Neural crest cell (in vitro differentiated cells): Measurements from ENCODE around the gene MYL2. TPM values are rescaled to one million over a fixed set of nuclear protein-coding genes. Genes with fewer than 3 reads are reported as not detected.

ENCODE experiments used
- DNase-seq: peaks from one replicate; pipeline ENCODE4 v3.0.0; 2021; ENCODE audit warnings: low read depth, mixed read lengths, low spot score
- H3K27ac Mint-ChIP-seq: one replicate; pipeline ENCODE4 v1.8.0; 2021; ENCODE audit warnings: mild to moderate bottlenecking, mixed read lengths; ENCODE audit not compliant: unreplicated experiment
- H3K27me3 Mint-ChIP-seq: 2 replicates; pipeline ENCODE4 v1.8.0; 2021; ENCODE audit warnings: low read depth, mild to moderate bottlenecking, mixed read lengths
- H3K36me3 Mint-ChIP-seq: 2 replicates; pipeline ENCODE4 v1.8.0; 2021; ENCODE audit warnings: low read depth, mild to moderate bottlenecking, mixed read lengths
- H3K4me1 Mint-ChIP-seq: 2 replicates; pipeline ENCODE4 v1.8.0; 2021; ENCODE audit warnings: mixed read lengths
- H3K4me3 Mint-ChIP-seq: one replicate; pipeline ENCODE4 v1.8.0; 2021; ENCODE audit warnings: mild to moderate bottlenecking, mixed read lengths
- H3K9me3 Mint-ChIP-seq: 2 replicates; pipeline ENCODE4 v1.8.0; 2021; ENCODE audit warnings: mixed read lengths
- total RNA-seq: library from RNA; stranded (reverse); gene quantifications from 2 replicates; pipeline ENCODE4 v1.2.1, GENCODE V29; 2021
- TF ChIP-seq, protein P1 (sequence below): fragments of 200-600 bp; sonication (generic); conservative IDR thresholded peaks from 2 replicates; pipeline ENCODE4 v1.5.0; 2021; ENCODE audit warnings: antibody characterized with exemption, mild to moderate bottlenecking

MYL2 gene
- total RNA-seq, 1 donor from 2014 or later = not detected

DNA sequence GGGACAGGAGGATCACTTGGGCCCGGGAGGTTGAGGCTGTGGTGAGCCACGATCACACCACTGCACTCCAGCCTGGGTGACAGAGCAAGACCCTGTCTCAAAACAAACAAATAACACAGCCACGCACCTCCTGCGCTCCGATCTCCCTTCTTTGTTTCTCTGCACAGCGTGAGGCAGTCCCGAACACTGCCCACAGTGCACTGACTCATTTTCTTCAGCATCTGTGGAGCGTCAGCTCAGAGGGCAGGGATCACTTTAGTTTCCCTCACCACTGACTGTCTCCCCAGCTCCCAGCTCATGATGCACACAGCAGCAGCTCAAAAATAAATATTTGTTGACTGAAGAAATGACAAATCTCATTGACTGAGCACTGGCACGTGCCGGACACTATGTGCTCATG lies 883 bp upstream of the MYL2 start:
- peaks cover 44% of the 10 kb centered on the region for H3K27me3 Mint-ChIP-seq
- no peaks in the 10 kb centered on the region for H3K4me1 Mint-ChIP-seq
- DNase-seq = no peak
- TF ChIP-seq, protein P1, sequence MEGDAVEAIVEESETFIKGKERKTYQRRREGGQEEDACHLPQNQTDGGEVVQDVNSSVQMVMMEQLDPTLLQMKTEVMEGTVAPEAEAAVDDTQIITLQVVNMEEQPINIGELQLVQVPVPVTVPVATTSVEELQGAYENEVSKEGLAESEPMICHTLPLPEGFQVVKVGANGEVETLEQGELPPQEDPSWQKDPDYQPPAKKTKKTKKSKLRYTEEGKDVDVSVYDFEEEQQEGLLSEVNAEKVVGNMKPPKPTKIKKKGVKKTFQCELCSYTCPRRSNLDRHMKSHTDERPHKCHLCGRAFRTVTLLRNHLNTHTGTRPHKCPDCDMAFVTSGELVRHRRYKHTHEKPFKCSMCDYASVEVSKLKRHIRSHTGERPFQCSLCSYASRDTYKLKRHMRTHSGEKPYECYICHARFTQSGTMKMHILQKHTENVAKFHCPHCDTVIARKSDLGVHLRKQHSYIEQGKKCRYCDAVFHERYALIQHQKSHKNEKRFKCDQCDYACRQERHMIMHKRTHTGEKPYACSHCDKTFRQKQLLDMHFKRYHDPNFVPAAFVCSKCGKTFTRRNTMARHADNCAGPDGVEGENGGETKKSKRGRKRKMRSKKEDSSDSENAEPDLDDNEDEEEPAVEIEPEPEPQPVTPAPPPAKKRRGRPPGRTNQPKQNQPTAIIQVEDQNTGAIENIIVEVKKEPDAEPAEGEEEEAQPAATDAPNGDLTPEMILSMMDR = no peak
- H3K4me3 Mint-ChIP-seq = no peak overlapping the region
- no peak overlapping the region for H3K27ac Mint-ChIP-seq
- no peaks in the 10 kb centered on the region for H3K36me3 Mint-ChIP-seq
- no peaks in the 10 kb centered on the region for H3K9me3 Mint-ChIP-seq

DNA sequence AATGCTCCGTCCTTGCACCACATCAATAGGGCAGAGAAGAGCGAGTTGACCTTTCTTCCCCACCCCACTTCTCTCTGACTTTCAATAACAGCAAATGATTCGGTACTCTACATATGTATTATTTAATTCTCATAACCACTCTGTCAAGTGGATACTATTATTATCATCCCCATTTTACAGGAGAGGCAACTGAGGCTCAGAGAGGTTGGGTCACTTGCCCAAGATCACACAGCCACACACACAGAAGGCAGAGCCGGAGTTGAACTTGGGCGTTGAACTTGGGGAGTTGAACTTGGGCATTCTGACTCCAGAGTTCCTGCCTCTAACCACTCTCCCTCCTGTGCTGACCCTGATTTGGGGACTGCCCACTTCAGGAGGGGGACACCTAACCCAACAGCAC lies 659 bp downstream of the MYL2 start:
- DNase-seq = no peak
- no peak overlapping the region for H3K4me3 Mint-ChIP-seq
- H3K4me1 Mint-ChIP-seq = no peaks in the 10 kb centered on the region
- H3K27ac Mint-ChIP-seq = no peak overlapping the region
- no peaks in the 10 kb centered on the region for H3K9me3 Mint-ChIP-seq
- peaks cover 40% of the 10 kb centered on the region for H3K27me3 Mint-ChIP-seq
- TF ChIP-seq, protein P1 = no peak
- H3K36me3 Mint-ChIP-seq = no peaks in the 10 kb centered on the region

DNA sequence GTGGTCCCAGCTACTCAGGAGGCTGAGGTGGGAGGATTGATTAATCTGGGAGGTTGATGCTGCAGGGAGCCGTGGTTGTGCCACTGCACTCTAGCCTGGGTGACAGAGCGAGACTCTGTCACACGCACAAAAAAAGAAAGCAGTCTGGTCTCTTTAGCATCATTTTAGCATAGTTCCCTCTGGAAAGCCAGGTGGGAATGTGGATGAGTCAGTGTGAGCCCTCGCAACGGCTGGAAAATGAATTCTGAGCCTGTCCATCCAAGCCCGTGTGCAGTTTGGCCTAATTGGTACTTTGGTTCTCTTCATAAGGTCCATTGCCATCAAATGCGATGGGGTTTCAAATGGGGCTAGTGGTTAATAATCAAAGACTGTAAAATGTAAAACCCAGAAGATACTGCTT lies 2.4 kb downstream of the MYL2 start:
- no peaks in the 10 kb centered on the region for H3K9me3 Mint-ChIP-seq
- peaks cover 40% of the 10 kb centered on the region for H3K27me3 Mint-ChIP-seq
- DNase-seq = no peak
- no peak overlapping the region for H3K4me3 Mint-ChIP-seq
- H3K27ac Mint-ChIP-seq = no peak overlapping the region
- no peaks in the 10 kb centered on the region for H3K4me1 Mint-ChIP-seq
- no peaks in the 10 kb centered on the region for H3K36me3 Mint-ChIP-seq
- TF ChIP-seq, protein P1 = no peak

DNA sequence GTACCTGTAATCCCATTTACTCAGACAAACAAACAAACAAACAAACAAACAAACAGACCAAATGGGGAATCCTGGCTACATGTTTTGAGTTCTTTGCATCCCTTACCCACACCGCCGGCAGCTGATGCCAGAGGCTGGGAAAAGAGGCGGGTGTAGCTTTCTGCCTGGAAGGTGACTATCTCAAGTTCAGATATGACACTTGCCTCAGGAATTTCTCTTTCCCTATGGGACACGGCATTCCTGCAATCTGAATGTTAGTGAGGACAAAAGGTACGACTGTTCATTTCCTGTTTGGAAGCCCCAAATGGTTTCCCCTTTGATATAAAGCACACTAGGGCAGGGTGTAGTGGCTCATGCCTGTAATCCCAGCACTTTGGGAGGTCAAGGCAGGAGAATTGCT lies 2.9 kb downstream of the MYL2 start:
- H3K4me1 Mint-ChIP-seq = no peaks in the 10 kb centered on the region
- no peaks in the 10 kb centered on the region for H3K9me3 Mint-ChIP-seq
- DNase-seq = no peak
- H3K27me3 Mint-ChIP-seq = peaks cover 40% of the 10 kb centered on the region
- H3K36me3 Mint-ChIP-seq = no peaks in the 10 kb centered on the region
- no peak overlapping the region for H3K4me3 Mint-ChIP-seq
- no peak overlapping the region for H3K27ac Mint-ChIP-seq
- TF ChIP-seq, protein P1 = no peak

DNA sequence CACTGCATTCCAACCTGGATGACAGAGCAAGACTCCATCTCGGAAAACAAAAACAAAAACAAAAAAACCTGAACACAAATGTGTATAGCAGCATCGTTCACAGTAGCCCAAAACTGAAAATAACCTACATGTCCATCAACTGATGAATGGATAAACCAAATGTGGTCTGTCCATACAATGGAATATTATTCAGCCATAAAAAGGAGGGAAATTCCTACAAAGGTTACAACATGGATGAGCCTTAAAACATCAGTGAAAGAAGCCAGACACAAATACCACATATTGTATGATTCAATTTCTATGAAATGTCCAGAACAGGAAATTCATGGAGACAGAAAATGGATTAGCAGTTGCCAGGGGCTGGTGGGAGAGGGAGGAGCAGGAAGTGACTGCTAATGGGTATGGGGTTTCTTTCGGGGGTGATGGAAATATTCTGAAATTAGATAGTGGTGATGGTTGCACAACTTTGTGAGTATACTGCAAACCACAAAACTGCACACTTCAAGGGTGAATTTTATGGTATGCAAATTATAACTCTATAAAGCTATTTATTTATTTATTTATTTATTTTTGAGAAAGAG lies 4.0 kb downstream of the MYL2 start:
- Mint-ChIP-seq H3K27ac (no peak overlapping the region), H3K9me3 (no peaks in the 10 kb centered on the region), H3K4me1 (no peaks in the 10 kb centered on the region), H3K4me3 (no peak overlapping the region), H3K36me3 (no peaks in the 10 kb centered on the region), H3K27me3 (peaks cover 38% of the 10 kb centered on the region)
- DNase-seq = no peak
- TF ChIP-seq, protein P1 = no peak
